Activated naive CD8-positive, alpha-beta T cell treated with anti-CD3 and anti-CD28 coated beads, Interleukin-2, amount 10 ng/mL, durations not matched to agents 7 days and 5 days (primary cell): ENCODE measurements around the gene NBPF3. TPM values are rescaled to one million over a fixed set of nuclear protein-coding genes. Genes with fewer than 3 reads are reported as not detected.
"Not testable (repeated sequence)": the region's sequence is repeated elsewhere in the genome, so short reads cannot be mapped to it uniquely, and the experiment has no call there.

Experiments
- ATAC-seq: fragments of 150-1000 bp; cut with Tn5 transposase; one replicate; pipeline ENCODE4 v1.10.0; 2021; ENCODE audit warnings: low read depth, moderate library complexity
- POLR2A ChIA-PET: fragments of 350-600 bp; sonication (Branson Sonifier 250); formaldehyde crosslinking; loops from one replicate; lab custom pipeline; 2021; ENCODE audit warnings: antibody characterized with exemption; lab: Charles Lee
- DNase-seq: peaks from one replicate; pipeline ENCODE4 v3.0.0; 2021
- H3K27ac Mint-ChIP-seq: one replicate; pipeline ENCODE4 v1.8.0; 2022; ENCODE audit warnings: mild to moderate bottlenecking, mixed read lengths
- H3K27me3 Mint-ChIP-seq: one replicate; pipeline ENCODE4 v1.8.0; 2022; ENCODE audit warnings: mild to moderate bottlenecking, moderate library complexity, mixed read lengths
- H3K36me3 Mint-ChIP-seq: one replicate; pipeline ENCODE4 v1.8.0; 2021; ENCODE audit warnings: mild to moderate bottlenecking, mixed read lengths
- H3K4me1 Mint-ChIP-seq: one replicate; pipeline ENCODE4 v1.8.0; 2021; ENCODE audit warnings: mixed read lengths
- H3K4me3 Mint-ChIP-seq: one replicate; pipeline ENCODE4 v1.8.0; 2022; ENCODE audit warnings: mild to moderate bottlenecking, moderate library complexity, mixed read lengths
- H3K9me3 Mint-ChIP-seq: one replicate; pipeline ENCODE4 v1.8.0; 2021; ENCODE audit warnings: mixed read lengths
- total RNA-seq, 2 experiments: library from RNA; stranded (reverse); gene quantifications; one replicate each; pipeline ENCODE4 v1.2.3, GENCODE V29; 2021

NBPF3 gene, protein sequence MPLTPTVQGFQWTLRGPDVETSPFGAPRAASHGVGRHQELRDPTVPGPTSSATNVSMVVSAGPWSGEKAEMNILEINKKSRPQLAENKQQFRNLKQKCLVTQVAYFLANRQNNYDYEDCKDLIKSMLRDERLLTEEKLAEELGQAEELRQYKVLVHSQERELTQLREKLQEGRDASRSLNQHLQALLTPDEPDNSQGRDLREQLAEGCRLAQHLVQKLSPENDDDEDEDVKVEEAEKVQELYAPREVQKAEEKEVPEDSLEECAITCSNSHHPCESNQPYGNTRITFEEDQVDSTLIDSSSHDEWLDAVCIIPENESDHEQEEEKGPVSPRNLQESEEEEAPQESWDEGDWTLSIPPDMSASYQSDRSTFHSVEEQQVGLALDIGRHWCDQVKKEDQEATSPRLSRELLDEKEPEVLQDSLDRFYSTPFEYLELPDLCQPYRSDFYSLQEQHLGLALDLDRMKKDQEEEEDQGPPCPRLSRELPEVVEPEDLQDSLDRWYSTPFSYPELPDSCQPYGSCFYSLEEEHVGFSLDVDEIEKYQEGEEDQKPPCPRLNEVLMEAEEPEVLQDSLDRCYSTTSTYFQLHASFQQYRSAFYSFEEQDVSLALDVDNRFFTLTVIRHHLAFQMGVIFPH
- total RNA-seq: 10 to 100 TPM in 1 of 2 experiments, 1 to 10 TPM in 1; 8.5 to 12.3 TPM

DNA sequence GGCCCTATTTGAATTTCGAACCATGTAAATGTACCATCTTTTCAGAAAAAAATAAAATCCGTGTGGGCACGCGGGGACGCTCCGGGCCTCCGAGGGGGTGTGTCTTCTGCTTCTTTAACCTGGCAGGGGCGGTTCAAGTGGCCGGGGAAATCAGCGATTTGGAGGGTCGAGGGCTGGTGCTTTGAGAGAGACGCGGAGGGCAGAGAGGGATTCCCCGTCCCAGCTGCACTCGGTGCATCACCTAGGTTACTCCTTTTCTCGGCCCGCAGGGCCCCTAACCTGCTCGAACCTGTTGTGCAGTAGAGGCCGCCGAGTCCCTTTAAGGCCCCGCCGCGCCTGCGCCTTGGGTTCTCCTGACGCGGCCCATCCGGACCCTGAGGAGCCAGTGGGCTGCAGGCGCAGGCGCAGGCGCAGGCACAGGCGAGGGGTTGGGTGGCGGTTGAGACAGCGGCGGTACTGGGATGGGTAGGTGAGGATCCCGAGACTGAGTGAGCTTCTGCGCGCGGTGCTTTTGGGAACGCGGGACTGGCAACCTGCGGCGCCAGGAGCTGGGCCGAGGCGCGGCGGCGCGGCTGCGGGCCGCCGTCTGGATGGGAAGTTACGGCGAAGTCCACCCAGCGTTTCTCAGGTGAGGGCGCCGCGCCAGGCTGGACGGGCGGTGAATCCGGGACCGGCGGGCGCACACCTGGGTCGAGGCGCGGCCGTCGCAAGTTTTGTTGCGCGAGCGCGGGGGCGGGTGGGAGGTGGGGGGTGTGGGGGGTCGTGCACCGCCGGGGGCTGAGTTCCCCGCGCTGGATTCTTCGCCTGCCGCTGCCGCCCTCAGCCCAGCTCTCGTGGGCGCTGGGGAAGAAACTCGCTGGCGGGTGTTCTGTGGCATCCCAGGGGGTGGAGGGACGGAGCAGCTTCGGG is at the start of gene NBPF3:
NBPF3 (plus strand) TSS at position 417 of the 909 bp plus-strand sequence. CDS start 4,950 bp downstream, outside the sequence.
- peak within 1 kb of the TSS; percentile 94 for H3K4me3 Mint-ChIP-seq
- H3K9me3 Mint-ChIP-seq: no peaks in the 10 kb centered on the region
- DNase-seq (peak; percentile 85), ATAC-seq (peak; percentile 95)
- POLR2A ChIA-PET: no interaction called here
- peaks cover 12% of the 10 kb centered on the region for H3K4me1 Mint-ChIP-seq
- peak within 1 kb of the TSS; percentile 85 for H3K27ac Mint-ChIP-seq
- peaks cover 49% of the 10 kb centered on the region for H3K27me3 Mint-ChIP-seq
- H3K36me3 Mint-ChIP-seq: no peaks in the 10 kb centered on the region

DNA sequence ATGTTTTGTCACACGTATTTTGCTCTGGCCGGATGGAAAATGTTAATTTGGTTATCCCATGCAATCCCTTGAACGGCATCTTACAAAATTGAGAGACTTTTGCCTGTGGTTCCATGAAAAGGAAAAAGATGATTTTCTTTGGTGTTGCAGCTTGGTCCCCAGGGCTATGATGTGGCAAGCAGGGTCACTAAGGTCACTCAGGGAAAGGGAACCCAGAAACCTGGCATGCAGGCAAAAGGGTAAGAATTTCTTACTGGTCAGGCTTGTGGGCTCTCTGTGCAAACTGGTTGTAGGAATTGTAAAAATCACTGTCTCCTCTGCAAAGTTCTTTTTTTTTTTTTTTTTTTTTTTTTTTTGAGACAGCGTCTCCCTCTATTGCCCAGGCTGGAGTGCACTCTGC is 48.4 kb upstream of the NBPF3 start:
- Mint-ChIP-seq H3K9me3 (peaks cover 2% of the 10 kb centered on the region), H3K36me3 (no peaks in the 10 kb centered on the region), H3K4me1 (peaks cover 2% of the 10 kb centered on the region), H3K4me3 (no peak overlapping the region), H3K27me3 (peaks cover 22% of the 10 kb centered on the region), H3K27ac (no peak overlapping the region)
- DNase-seq: no peak
- ATAC-seq: no peak
- POLR2A ChIA-PET: no interaction called here

DNA sequence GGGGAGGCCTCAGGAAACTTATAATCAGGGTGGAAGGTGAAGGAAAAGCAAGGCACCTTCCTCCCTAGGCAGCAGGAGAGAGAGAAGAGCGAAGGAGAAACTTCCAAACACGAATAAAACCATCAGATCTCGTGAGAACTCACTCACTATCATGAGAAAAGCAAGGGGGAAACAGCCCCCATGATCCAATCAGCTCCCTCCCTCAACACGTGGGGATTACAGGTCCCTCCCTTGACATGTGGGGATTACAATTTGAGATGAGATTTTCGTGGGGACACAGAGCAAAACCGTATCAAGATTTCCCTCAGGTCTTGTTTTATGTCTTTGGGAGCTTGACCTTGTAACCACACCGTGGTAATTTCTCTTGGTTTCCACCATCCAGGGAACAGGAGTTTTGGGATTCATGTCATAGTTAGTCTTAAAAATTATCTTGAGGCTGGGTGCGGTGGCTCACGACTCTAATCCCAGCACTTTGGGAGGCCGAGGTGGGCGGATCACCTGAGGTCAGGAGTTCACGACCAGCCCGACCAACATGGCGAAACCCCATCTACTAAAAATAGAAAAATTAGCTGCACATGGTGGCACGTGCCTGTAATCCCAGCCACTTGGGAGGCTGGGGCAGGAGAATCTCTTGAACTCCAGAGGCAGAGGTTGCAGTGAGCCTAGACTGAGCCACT is 47.2 kb upstream of the NBPF3 start:
- Mint-ChIP-seq H3K27ac (no peak overlapping the region), H3K4me1 (peaks cover 4% of the 10 kb centered on the region), H3K27me3 (peaks cover 26% of the 10 kb centered on the region), H3K36me3 (no peaks in the 10 kb centered on the region), H3K4me3 (no peak overlapping the region), H3K9me3 (peaks cover 2% of the 10 kb centered on the region)
- POLR2A ChIA-PET: no interaction called here
- ATAC-seq: no peak
- DNase-seq: no peak

DNA sequence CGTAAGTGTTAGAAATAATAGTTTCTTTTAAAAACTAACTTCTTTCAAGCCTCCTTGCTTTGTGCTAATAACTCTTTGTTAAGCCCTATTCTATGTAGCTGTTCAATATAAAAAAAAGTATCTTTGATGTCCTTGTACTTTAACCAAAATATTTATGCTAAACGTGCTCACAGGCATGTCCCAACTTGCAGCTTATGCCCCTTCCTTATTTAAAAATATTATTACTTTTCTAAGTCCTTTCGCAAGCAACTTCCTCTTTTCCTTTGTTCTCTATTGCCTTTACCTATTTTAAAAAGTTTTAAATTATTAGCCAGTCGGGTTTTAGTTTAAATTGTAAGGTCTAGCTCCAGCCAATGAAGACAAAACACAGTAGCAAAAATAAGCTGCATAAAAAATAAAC is 43.4 kb upstream of the NBPF3 start:
- Mint-ChIP-seq H3K27ac (no peak overlapping the region), H3K9me3 (no peaks in the 10 kb centered on the region), H3K4me3 (no peak overlapping the region), H3K36me3 (no peaks in the 10 kb centered on the region), H3K4me1 (peaks cover 11% of the 10 kb centered on the region), H3K27me3 (peaks cover 46% of the 10 kb centered on the region)
- DNase-seq: no peak
- ATAC-seq: no peak
- POLR2A ChIA-PET: no interaction called here

DNA sequence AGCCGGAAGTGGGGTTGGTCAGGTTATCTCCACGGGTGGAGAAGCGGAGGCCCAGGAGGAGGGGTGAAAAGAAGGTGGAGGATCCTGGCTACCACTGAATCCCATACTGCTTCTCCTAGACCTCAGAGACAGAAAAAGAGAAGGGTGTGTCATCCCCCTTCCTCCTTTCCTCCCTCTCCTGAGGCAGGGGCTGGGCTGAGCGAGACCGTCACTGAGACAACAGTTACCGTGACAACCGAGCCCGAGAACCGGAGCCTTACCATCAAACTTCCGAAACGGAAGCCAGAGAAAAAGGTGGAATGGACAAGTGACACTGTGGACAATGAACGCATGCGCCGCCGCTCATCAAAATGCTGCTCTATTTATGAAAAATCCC is 42.1 kb upstream of the NBPF3 start:
- Mint-ChIP-seq H3K27ac (no peak overlapping the region), H3K27me3 (peaks cover 44% of the 10 kb centered on the region), H3K9me3 (no peaks in the 10 kb centered on the region), H3K4me3 (peak overlapping the region; percentile 62), H3K4me1 (peaks cover 11% of the 10 kb centered on the region), H3K36me3 (no peaks in the 10 kb centered on the region)
- no peak for ATAC-seq
- POLR2A ChIA-PET: interaction anchor here (0.6 kb wide), 1 partner anchor 293 kb away, joined by 3 read pairs; no protein-coding TSS in a partner anchor
- no peak for DNase-seq

DNA sequence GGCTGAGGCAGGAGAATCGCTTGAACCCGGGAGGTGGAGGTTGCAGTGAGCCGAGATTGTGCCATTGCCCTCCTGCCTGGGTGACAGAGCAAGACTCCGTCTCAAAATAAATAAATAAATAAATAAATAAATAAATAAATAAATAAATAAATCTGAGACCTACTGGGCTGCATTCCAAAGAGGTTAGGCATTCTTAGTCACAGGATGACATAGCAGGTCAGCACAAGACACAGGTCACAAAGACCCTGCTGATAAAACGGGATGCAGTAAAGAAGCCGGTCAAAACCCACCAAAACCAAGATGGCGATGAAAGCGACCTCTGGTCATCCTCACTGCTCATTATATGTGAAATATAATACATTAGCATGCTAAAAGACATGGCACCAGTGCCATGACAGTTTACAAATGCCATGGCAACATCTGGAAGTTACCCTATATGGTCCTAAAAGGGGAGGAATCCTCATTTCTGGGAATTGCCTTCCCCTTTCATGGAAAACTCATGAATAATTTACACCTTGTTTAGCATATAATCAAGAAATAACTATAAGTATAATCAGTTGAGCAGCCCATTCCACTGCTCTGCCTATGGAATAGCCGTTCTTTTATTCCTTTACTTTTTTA is 38.1 kb upstream of the NBPF3 start:
- H3K36me3 Mint-ChIP-seq, POLR2A ChIA-PET, H3K27ac Mint-ChIP-seq, H3K9me3 Mint-ChIP-seq, ATAC-seq, H3K4me3 Mint-ChIP-seq, DNase-seq: not testable (repeated sequence)
- peaks cover 11% of the 10 kb centered on the region for H3K4me1 Mint-ChIP-seq
- peaks cover 44% of the 10 kb centered on the region for H3K27me3 Mint-ChIP-seq

DNA sequence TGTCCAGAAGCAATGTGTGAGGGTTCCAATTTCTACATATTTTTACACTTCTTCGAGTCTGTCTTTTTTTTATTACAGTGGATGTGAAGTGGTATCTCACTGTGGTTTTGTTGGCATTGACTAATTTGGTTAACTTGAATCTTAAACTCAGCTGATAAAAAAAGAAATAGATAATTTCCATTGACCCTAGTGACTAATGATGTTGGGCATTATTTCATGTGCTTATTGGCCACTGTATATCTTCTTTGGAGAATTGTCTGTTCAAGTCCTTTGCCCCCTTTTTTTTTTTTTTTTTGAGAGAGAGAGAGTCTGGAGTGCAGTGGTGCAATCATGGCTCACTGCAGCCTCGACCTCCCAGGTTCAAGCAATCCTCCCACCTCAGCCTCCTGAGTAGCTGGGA is 33.3 kb upstream of the NBPF3 start:
- H3K9me3 Mint-ChIP-seq: no peaks in the 10 kb centered on the region
- H3K4me3 Mint-ChIP-seq: no peak overlapping the region
- POLR2A ChIA-PET: no interaction called here
- no peaks in the 10 kb centered on the region for H3K4me1 Mint-ChIP-seq
- peaks cover 31% of the 10 kb centered on the region for H3K27me3 Mint-ChIP-seq
- ATAC-seq (no peak), DNase-seq (no peak)
- no peak overlapping the region for H3K27ac Mint-ChIP-seq
- no peaks in the 10 kb centered on the region for H3K36me3 Mint-ChIP-seq

DNA sequence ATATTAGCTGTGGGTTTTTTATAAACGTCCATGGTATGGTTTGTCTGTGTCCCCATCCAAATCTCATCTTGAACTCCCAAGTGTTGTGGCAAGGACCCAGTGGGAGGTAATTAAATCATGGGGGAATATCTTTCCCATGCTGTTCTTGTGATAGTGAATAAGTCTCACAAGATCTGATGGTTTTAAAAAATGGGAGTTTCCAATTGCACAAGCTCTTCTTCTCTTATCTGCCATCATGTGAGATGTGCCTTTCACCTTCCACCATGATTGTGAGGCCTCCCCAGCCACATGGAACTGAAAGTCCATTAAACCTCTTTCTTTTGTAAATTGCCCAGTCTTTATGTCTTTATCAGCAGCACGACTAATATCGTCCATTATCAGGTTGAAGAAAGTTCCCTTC is 30.0 kb upstream of the NBPF3 start:
- H3K4me1 Mint-ChIP-seq, H3K9me3 Mint-ChIP-seq, H3K4me3 Mint-ChIP-seq, DNase-seq, POLR2A ChIA-PET, H3K36me3 Mint-ChIP-seq, H3K27ac Mint-ChIP-seq, ATAC-seq: not testable (repeated sequence)
- H3K27me3 Mint-ChIP-seq: peaks cover 30% of the 10 kb centered on the region

DNA sequence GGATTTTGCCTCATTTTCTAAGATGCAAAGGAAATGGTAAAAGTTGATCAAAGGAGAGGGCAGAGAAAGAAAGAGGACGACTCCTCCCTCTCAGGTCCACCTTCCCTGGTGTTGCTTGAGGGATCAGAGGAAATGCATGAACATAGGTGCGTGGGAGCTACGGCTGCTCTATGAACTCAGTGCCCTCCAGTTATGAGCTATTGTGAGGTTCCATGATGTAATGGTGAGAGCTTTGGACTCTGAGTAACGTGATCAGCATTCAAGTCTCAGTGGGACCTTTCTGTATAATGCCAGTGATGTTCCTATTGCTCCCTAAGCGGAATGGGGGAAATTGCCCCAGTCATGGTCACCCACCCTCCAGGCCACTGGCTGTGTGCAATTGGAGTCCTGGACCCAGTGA is 25.9 kb upstream of the NBPF3 start:
- H3K9me3 Mint-ChIP-seq: no peaks in the 10 kb centered on the region
- DNase-seq (no peak), ATAC-seq (no peak)
- no peaks in the 10 kb centered on the region for H3K4me1 Mint-ChIP-seq
- no peak overlapping the region for H3K27ac Mint-ChIP-seq
- no peak overlapping the region for H3K4me3 Mint-ChIP-seq
- peaks cover 27% of the 10 kb centered on the region for H3K27me3 Mint-ChIP-seq
- H3K36me3 Mint-ChIP-seq: no peaks in the 10 kb centered on the region
- POLR2A ChIA-PET: no interaction called here

DNA sequence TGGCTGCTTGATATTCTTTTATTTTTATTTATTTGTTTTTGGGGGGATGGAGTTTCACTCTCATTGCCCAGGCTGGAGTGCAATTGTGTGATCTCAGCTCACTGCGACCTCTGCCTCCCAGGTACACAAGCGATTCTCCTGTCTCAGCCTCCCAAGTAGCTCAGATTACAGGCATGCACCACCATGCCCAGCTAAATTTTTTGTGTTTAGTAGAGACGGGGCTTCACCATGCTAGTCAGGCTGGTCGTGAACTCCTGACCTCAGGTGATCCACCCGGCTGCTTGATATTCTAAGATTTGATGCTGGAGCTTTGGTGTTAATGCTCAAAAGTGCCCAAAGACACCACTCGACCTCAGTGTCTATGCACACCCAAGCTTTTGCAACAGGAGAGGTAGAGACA is 19.6 kb upstream of the NBPF3 start:
- H3K4me1 Mint-ChIP-seq, H3K9me3 Mint-ChIP-seq, H3K27ac Mint-ChIP-seq, DNase-seq, POLR2A ChIA-PET, ATAC-seq, H3K36me3 Mint-ChIP-seq, H3K4me3 Mint-ChIP-seq: not testable (repeated sequence)
- peaks cover 34% of the 10 kb centered on the region for H3K27me3 Mint-ChIP-seq

DNA sequence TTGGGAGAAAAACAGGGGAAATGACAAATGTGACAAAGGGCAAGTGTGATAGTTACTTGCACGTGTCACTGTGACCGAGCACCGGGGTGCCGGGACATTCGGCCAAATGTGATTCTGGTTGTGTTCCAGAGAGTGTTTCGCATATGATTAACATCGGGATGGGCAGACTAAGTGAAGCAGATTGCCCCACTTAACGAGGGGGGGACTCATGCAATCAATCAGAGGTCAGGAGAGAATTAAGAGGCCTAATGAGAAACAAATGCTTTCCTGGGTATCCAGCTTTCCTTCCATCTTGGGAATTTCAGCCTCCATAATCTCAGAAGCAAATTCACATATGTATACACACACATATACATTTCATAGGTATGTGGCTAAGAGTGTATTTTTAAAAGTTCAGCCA is 18.6 kb upstream of the NBPF3 start:
- H3K27ac Mint-ChIP-seq, ATAC-seq, H3K9me3 Mint-ChIP-seq, H3K4me3 Mint-ChIP-seq, POLR2A ChIA-PET, DNase-seq, H3K4me1 Mint-ChIP-seq, H3K36me3 Mint-ChIP-seq: not testable (repeated sequence)
- peaks cover 34% of the 10 kb centered on the region for H3K27me3 Mint-ChIP-seq

DNA sequence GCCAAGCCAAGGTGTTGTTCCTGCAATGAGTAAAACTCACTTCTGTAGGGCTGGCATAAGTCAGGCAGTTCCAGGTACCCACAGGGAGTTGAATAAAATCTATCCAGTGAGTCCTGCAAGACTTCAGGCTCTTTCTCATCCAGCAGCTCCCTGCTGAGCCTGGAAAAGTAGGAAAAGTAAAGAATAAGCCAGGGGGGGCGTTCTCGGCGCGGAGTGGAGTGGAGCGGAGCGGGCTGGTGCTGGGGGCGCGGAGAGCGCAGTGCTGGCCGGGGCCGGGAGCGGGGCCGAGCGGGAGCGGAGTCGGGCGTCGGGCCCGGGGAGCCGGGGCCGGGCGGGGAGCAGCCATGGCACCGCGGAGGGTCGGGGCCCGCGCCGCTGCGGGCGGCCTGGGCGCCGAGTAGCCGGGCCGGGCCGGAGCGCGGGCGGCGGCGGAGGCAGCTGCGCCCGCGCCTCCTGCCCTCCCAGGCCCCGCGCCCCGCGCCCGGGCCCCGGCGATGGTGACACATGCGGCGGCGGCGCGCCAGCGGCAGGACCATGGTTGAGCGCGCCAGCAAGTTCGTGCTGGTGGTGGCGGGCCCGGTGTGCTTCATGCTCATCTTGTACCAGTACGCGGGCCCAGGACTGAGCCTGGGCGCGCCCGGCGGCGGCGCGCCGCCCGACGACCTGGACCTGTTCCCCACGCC is 12.0 kb upstream of the NBPF3 start:
- H3K36me3 Mint-ChIP-seq, H3K4me1 Mint-ChIP-seq, DNase-seq, H3K4me3 Mint-ChIP-seq, H3K27ac Mint-ChIP-seq, H3K9me3 Mint-ChIP-seq, POLR2A ChIA-PET: not testable (repeated sequence)
- ATAC-seq: peak; percentile 22
- H3K27me3 Mint-ChIP-seq: peaks cover 23% of the 10 kb centered on the region
